Measurements from ENCODE around the gene POLRMT.

DNA sequence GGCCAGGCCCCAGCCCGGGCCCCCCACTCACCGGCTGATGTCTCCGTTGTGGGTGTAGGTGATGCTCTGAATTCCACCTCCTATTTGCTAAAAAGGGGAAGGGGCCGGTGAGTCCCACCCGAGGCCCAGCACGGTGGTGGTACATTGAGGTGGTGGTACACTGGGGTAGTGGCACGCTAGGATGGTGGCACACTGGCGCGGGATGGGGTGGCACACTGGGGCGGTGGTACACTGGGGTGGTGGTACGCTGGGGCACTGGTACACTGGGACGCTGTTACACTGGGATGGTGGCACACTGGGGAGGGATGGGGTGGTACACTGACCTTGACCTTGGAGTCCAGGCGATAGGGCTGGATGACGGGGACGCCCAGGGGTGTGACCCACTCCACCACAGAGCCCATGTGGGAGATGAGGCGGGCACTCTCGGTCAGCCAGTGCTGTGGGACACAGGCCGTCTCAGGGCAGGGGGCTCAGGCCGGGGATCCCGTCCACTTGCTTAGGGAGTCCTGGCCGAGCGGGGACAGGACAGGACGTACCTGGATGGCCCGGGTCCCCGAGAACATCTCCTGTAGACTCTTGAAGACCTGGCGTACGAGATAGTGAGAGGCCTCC is 14.6 kb downstream of the POLRMT start:
- TF ChIP-seq, protein P1, sequence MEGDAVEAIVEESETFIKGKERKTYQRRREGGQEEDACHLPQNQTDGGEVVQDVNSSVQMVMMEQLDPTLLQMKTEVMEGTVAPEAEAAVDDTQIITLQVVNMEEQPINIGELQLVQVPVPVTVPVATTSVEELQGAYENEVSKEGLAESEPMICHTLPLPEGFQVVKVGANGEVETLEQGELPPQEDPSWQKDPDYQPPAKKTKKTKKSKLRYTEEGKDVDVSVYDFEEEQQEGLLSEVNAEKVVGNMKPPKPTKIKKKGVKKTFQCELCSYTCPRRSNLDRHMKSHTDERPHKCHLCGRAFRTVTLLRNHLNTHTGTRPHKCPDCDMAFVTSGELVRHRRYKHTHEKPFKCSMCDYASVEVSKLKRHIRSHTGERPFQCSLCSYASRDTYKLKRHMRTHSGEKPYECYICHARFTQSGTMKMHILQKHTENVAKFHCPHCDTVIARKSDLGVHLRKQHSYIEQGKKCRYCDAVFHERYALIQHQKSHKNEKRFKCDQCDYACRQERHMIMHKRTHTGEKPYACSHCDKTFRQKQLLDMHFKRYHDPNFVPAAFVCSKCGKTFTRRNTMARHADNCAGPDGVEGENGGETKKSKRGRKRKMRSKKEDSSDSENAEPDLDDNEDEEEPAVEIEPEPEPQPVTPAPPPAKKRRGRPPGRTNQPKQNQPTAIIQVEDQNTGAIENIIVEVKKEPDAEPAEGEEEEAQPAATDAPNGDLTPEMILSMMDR (IDR thresholded peaks at IDR 0.05 in 4 of 5, conservative IDR thresholded peaks at IDR 0.05 in 1 of 5): no peak
- no peak for TF ChIP-seq POLR2A (IDR thresholded peaks at IDR 0.05)
